Muscle of leg (tissue), 11 donors: ENCODE measurements around the gene CARMIL3. TPM values are rescaled to one million over a fixed set of nuclear protein-coding genes. Genes with fewer than 3 reads are reported as not detected.

Source experiments
- DNase-seq: peaks from one replicate; pipeline ENCODE4 v3.0.0; 2013
- H3K27ac ChIP-seq: one replicate; pipeline ENCODE4 v1.5.1; 2013; ENCODE audit warnings: mild to moderate bottlenecking, low read length, control low read depth
- H3K27me3 ChIP-seq: one replicate; pipeline ENCODE4 v1.6.1; 2013; ENCODE audit warnings: low read length; ENCODE audit not compliant: control insufficient read depth, insufficient read depth
- H3K36me3 ChIP-seq: one replicate; pipeline ENCODE4 v1.6.1; 2013; ENCODE audit warnings: low read length; ENCODE audit not compliant: control insufficient read depth, insufficient read depth
- H3K4me1 ChIP-seq: one replicate; pipeline ENCODE4 v1.6.1; 2013; ENCODE audit warnings: low read length; ENCODE audit not compliant: control insufficient read depth, insufficient read depth
- H3K4me3 ChIP-seq: one replicate; pipeline ENCODE4 v1.5.1; 2013; ENCODE audit warnings: low read length, control low read depth
- H3K9me3 ChIP-seq: replicated peaks from 2 replicates; pipeline ENCODE4 v1.6.1; 2013; ENCODE audit warnings: low read depth, low read length; ENCODE audit not compliant: control insufficient read depth
- WGBS: methylation state at CpG from one replicate; pipeline ENCODE4 v1.1.5; 2013; ENCODE audit warnings: missing lambda C conversion rate; ENCODE audit not compliant: insufficient coverage; 5-methylcytosine and 5-hydroxymethylcytosine counted together
- polyA plus RNA-seq, 8 donors: library from polyadenylated mRNA; unstranded; fragments of 120-200 nt; gene quantifications; one replicate each; pipeline versions ENCODE4 v1.2.1 to v1.2.3, GENCODE V29; 2013; ENCODE audit warnings: inconsistent platforms in 1 of 8, low replicate concordance in 1 of 8; ENCODE audit not compliant: insufficient read length in 8 of 8, insufficient read depth in 1 of 8
- total RNA-seq: library from RNA; stranded (reverse); fragments of 120-200 nt; gene quantifications from one replicate; pipeline ENCODE4 v1.2.4, GENCODE V29; 2013

Gene CARMIL3
- total and polyA plus RNA-seq, 9 donors = 0.06 to 0.54 (median 0.22) TPM

GRCh38 chr14:24062216-24062980 lies 10.6 kb downstream of the CARMIL3 start:
- DNase-seq = no peak
- 82% methylated on average over 12 of the region's 14 CpGs for WGBS
- Histone ChIP-seq H3K27me3 (no peaks in the 10 kb centered on the region), H3K4me3 (no peak overlapping the region), H3K9me3 (no peaks in the 10 kb centered on the region), H3K27ac (no peak overlapping the region), H3K4me1 (peaks cover 5% of the 10 kb centered on the region), H3K36me3 (no peaks in the 10 kb centered on the region)

GRCh38 chr14:24063263-24063836 lies 11.5 kb downstream of the CARMIL3 start:
- Histone ChIP-seq H3K36me3 (no peaks in the 10 kb centered on the region), H3K4me3 (no peak overlapping the region), H3K9me3 (no peaks in the 10 kb centered on the region), H3K4me1 (peaks cover 4% of the 10 kb centered on the region), H3K27me3 (no peaks in the 10 kb centered on the region), H3K27ac (no peak overlapping the region)
- no peak for DNase-seq
- 77% methylated on average over 2 of the region's 4 CpGs for WGBS

GRCh38 chr14:24064091-24064795 lies 12.4 kb downstream of the CARMIL3 start:
- Histone ChIP-seq H3K4me1 (no peaks in the 10 kb centered on the region), H3K4me3 (no peak overlapping the region), H3K9me3 (no peaks in the 10 kb centered on the region), H3K27ac (no peak overlapping the region), H3K27me3 (no peaks in the 10 kb centered on the region), H3K36me3 (no peaks in the 10 kb centered on the region)
- WGBS = 49% methylated on average over 2 of the region's 7 CpGs
- DNase-seq = no peak

GRCh38 chr14:24064856-24065255 lies 13.0 kb downstream of the CARMIL3 start:
- Histone ChIP-seq H3K27me3 (peaks cover 3% of the 10 kb centered on the region), H3K36me3 (no peaks in the 10 kb centered on the region), H3K27ac (no peak overlapping the region), H3K4me3 (no peak overlapping the region), H3K9me3 (no peaks in the 10 kb centered on the region), H3K4me1 (no peaks in the 10 kb centered on the region)
- 86% methylated on average over 4 of the region's 15 CpGs for WGBS
- no peak for DNase-seq

GRCh38 chr14:24065408-24065807 lies 13.6 kb downstream of the CARMIL3 start:
- no peaks in the 10 kb centered on the region for H3K36me3 ChIP-seq
- H3K9me3 ChIP-seq = no peaks in the 10 kb centered on the region
- H3K27me3 ChIP-seq = peaks cover 6% of the 10 kb centered on the region
- no peak overlapping the region for H3K27ac ChIP-seq
- no peak overlapping the region for H3K4me3 ChIP-seq
- DNase-seq = no peak
- H3K4me1 ChIP-seq = no peaks in the 10 kb centered on the region
- 40% methylated on average over 1 of the region's 8 CpGs for WGBS

GRCh38 chr14:24066496-24067132 lies 14.8 kb downstream of the CARMIL3 start:
- Histone ChIP-seq H3K9me3 (no peaks in the 10 kb centered on the region), H3K36me3 (no peaks in the 10 kb centered on the region), H3K4me3 (no peak overlapping the region), H3K4me1 (no peaks in the 10 kb centered on the region), H3K27me3 (peaks cover 9% of the 10 kb centered on the region), H3K27ac (no peak overlapping the region)
- no peak for DNase-seq
- WGBS = 89% methylated on average over 5 of the region's 8 CpGs

GRCh38 chr14:24067133-24068082 lies 15.6 kb downstream of the CARMIL3 start:
- H3K9me3 ChIP-seq = no peaks in the 10 kb centered on the region
- no peaks in the 10 kb centered on the region for H3K4me1 ChIP-seq
- no peaks in the 10 kb centered on the region for H3K36me3 ChIP-seq
- H3K27me3 ChIP-seq = peaks cover 16% of the 10 kb centered on the region
- H3K4me3 ChIP-seq = no peak overlapping the region
- DNase-seq = no peak
- H3K27ac ChIP-seq = no peak overlapping the region
- WGBS = 73% methylated on average over 12 of the region's 12 CpGs

- H3K27ac ChIP-seq = no peak overlapping the region
- no peaks in the 10 kb centered on the region for H3K4me1 ChIP-seq
- DNase-seq = no peak
- no peak overlapping the region for H3K4me3 ChIP-seq
- no peaks in the 10 kb centered on the region for H3K36me3 ChIP-seq
- 86% methylated on average over 5 of the region's 10 CpGs for WGBS
- H3K9me3 ChIP-seq = no peaks in the 10 kb centered on the region
- peaks cover 17% of the 10 kb centered on the region for H3K27me3 ChIP-seq
Observed at GRCh38 chr14:24068711-24069410, 17.1 kb downstream of the CARMIL3 start.

- no CpG with 5 or more reads among the region's 6 CpGs for WGBS
- no peaks in the 10 kb centered on the region for H3K9me3 ChIP-seq
- no peak for DNase-seq
- no peaks in the 10 kb centered on the region for H3K36me3 ChIP-seq
- H3K27ac ChIP-seq = no peak overlapping the region
- peaks cover 21% of the 10 kb centered on the region for H3K27me3 ChIP-seq
- H3K4me1 ChIP-seq = no peaks in the 10 kb centered on the region
- no peak overlapping the region for H3K4me3 ChIP-seq
Observed at GRCh38 chr14:24069411-24069735, 17.6 kb downstream of the CARMIL3 start.
